RWPE2 (cell line): ENCODE measurements around the gene LRRC9.
"Not testable (repeated sequence)": the region's sequence is repeated elsewhere in the genome, so short reads cannot be mapped to it uniquely, and the experiment has no call there.

Source experiments
- ATAC-seq: fragments of 200-7000 bp; cut with Tn5 transposase; 3 replicates; pipeline ENCODE4 v1.9.1; 2021; ENCODE audit warnings: low read depth
- DNase-seq: peaks from one replicate; pipeline ENCODE4 v3.0.0-alpha.2; 2020; ENCODE audit warnings: low spot score
- H3K27ac ChIP-seq: fragments of 450-650 bp; 2 replicates; pipeline ENCODE4 v1.5.1; 2017; ENCODE audit warnings: mild to moderate bottlenecking; ENCODE audit not compliant: poor library complexity, severe bottlenecking
- H3K27me3 ChIP-seq: fragments of 250-450 bp; sonication (Bioruptor Pico); 2 replicates; pipeline ENCODE4 v1.5.1; 2021; ENCODE audit warnings: mild to moderate bottlenecking, moderate library complexity; ENCODE audit not compliant: insufficient read depth, poor library complexity, severe bottlenecking
- H3K36me3 ChIP-seq: fragments of 250-450 bp; sonication (Bioruptor Pico); 2 replicates; pipeline ENCODE4 v1.5.1; 2020; ENCODE audit warnings: low read depth, mild to moderate bottlenecking, moderate library complexity
- H3K4me1 ChIP-seq: fragments of 250-450 bp; sonication (Bioruptor Pico); 2 replicates; pipeline ENCODE4 v1.5.1; 2021; ENCODE audit warnings: mild to moderate bottlenecking, moderate library complexity; ENCODE audit not compliant: insufficient read depth, poor library complexity, severe bottlenecking
- H3K4me3 ChIP-seq: fragments of 250-450 bp; sonication (Bioruptor Pico); 2 replicates; pipeline ENCODE4 v1.5.1; 2021; ENCODE audit warnings: mild to moderate bottlenecking, moderate library complexity; ENCODE audit not compliant: severe bottlenecking
- H3K9me3 ChIP-seq: fragments of 250-450 bp; sonication (Bioruptor Pico); 2 replicates; pipeline ENCODE4 v1.5.1; 2021; ENCODE audit warnings: mild to moderate bottlenecking, moderate library complexity; ENCODE audit not compliant: severe bottlenecking
- CTCF ChIP-seq: fragments of 450-650 bp; IDR thresholded peaks from one replicate; pipeline ENCODE4 v1.5.1; 2017; ENCODE audit warnings: mild to moderate bottlenecking, moderate library complexity; ENCODE audit not compliant: poor library complexity, severe bottlenecking

LRRC9 gene

GRCh38 chr14:59925797-59926196 lies 5.9 kb downstream of the LRRC9 start:
- Histone ChIP-seq H3K4me1 (no peaks in the 10 kb centered on the region), H3K36me3 (no peaks in the 10 kb centered on the region), H3K27me3 (peaks cover 1% of the 10 kb centered on the region), H3K4me3 (no peak overlapping the region), H3K27ac (no peak overlapping the region), H3K9me3 (no peaks in the 10 kb centered on the region)
- DNase-seq (no peak), ATAC-seq (no peak)
- no peak for TF ChIP-seq CTCF

GRCh38 chr14:59926534-59926933 lies 6.6 kb downstream of the LRRC9 start:
- no peak for ATAC-seq

GRCh38 chr14:59931237-59931636 lies 11.3 kb downstream of the LRRC9 start:
- no peaks in the 10 kb centered on the region for H3K36me3 ChIP-seq

More at GRCh38 chr14:59926534-59926933, 6.6 kb downstream of the LRRC9 start:
- Histone ChIP-seq H3K27me3 (no peaks in the 10 kb centered on the region), H3K4me1 (no peaks in the 10 kb centered on the region), H3K36me3 (no peaks in the 10 kb centered on the region), H3K9me3 (no peaks in the 10 kb centered on the region), H3K4me3 (no peak overlapping the region), H3K27ac (no peak overlapping the region)
- DNase-seq = no peak
- TF ChIP-seq CTCF = no peak

GRCh38 chr14:59936145-59936544 lies 16.2 kb downstream of the LRRC9 start:
- no peaks in the 10 kb centered on the region for H3K9me3 ChIP-seq
- ATAC-seq = no peak
- no peak for DNase-seq
- H3K4me3 ChIP-seq = no peak overlapping the region
- no peak for TF ChIP-seq CTCF
- no peaks in the 10 kb centered on the region for H3K36me3 ChIP-seq
- H3K4me1 ChIP-seq = no peaks in the 10 kb centered on the region
- H3K27ac ChIP-seq = no peak overlapping the region
- peaks cover 10% of the 10 kb centered on the region for H3K27me3 ChIP-seq

More at GRCh38 chr14:59931237-59931636, 11.3 kb downstream of the LRRC9 start:
- no peak for DNase-seq
- H3K9me3 ChIP-seq = no peaks in the 10 kb centered on the region
- H3K4me3 ChIP-seq = no peak overlapping the region
- no peaks in the 10 kb centered on the region for H3K4me1 ChIP-seq
- ATAC-seq = no peak
- H3K27ac ChIP-seq = no peak overlapping the region
- H3K27me3 ChIP-seq = peaks cover 10% of the 10 kb centered on the region
- TF ChIP-seq CTCF = no peak

- no peak for ATAC-seq
- peaks cover 15% of the 10 kb centered on the region for H3K27me3 ChIP-seq
- DNase-seq = no peak
- no peak overlapping the region for H3K4me3 ChIP-seq
- no peaks in the 10 kb centered on the region for H3K36me3 ChIP-seq
- no peaks in the 10 kb centered on the region for H3K9me3 ChIP-seq
- no peaks in the 10 kb centered on the region for H3K4me1 ChIP-seq
- no peak for TF ChIP-seq CTCF
- no peak overlapping the region for H3K27ac ChIP-seq
Measured at GRCh38 chr14:59939828-59940227, 19.9 kb downstream of the LRRC9 start.

- not testable (repeated sequence) for H3K9me3 ChIP-seq, H3K36me3 ChIP-seq, DNase-seq, H3K4me3 ChIP-seq, H3K27ac ChIP-seq, ATAC-seq, H3K4me1 ChIP-seq
- H3K27me3 ChIP-seq = peaks cover 19% of the 10 kb centered on the region
Measured at GRCh38 chr14:59942296-59942862, 22.4 kb downstream of the LRRC9 start.
